GM19372 (cell line): ENCODE data around the gene TMED8.
"Not testable (repeated sequence)": the region's sequence is repeated elsewhere in the genome, so short reads cannot be mapped to it uniquely, and the experiment has no call there.

Experiments
- ATAC-seq: cut with Tn5 transposase; IDR thresholded peaks from one replicate; pipeline ENCODE4 v1.9.1; 2021; ENCODE audit warnings: mild to moderate bottlenecking, low read depth, moderate library complexity; ENCODE audit not compliant: unreplicated experiment

Gene TMED8

GRCh38 chr14:77324289-77324688 lies 52.6 kb downstream of the TMED8 start:
- no peak for ATAC-seq

- no peak for ATAC-seq
These were observed 53.3 kb downstream of the TMED8 start for GRCh38 chr14:77323571-77323970.

GRCh38 chr14:77322951-77323350 lies 53.9 kb downstream of the TMED8 start:
- ATAC-seq, result no peak

GRCh38 chr14:77322250-77322902 lies 54.5 kb downstream of the TMED8 start:
- ATAC-seq, result no peak

GRCh38 chr14:77320238-77320935 lies 56.5 kb downstream of the TMED8 start, which contains the start of gene POMT2:
Gene POMT2 (minus strand): TSS chr14:77320883. CDS start chr14:77320681, 202 bp downstream.
- ATAC-seq, result peak; percentile 57

- ATAC-seq, result no peak
These were observed 57.5 kb downstream of the TMED8 start for GRCh38 chr14:77319422-77319821.

GRCh38 chr14:77318756-77319155 lies 58.1 kb downstream of the TMED8 start:
- not testable (repeated sequence) for ATAC-seq

GRCh38 chr14:77318006-77318553 lies 58.8 kb downstream of the TMED8 start:
- ATAC-seq, result no peak

GRCh38 chr14:77316872-77317301 lies 60.0 kb downstream of the TMED8 start:
- no peak for ATAC-seq

GRCh38 chr14:77316195-77316505 lies 60.7 kb downstream of the TMED8 start:
- no peak for ATAC-seq

- no peak for ATAC-seq
These were observed 62.1 kb downstream of the TMED8 start for GRCh38 chr14:77314539-77315457.

- no peak for ATAC-seq
These were observed 62.9 kb downstream of the TMED8 start for GRCh38 chr14:77314043-77314442.

GRCh38 chr14:77313371-77313770 lies 63.5 kb downstream of the TMED8 start:
- ATAC-seq, result no peak

- no peak for ATAC-seq
These were observed 65.7 kb downstream of the TMED8 start for GRCh38 chr14:77311217-77311616.

GRCh38 chr14:77310026-77310425 lies 66.9 kb downstream of the TMED8 start:
- no peak for ATAC-seq

- no peak for ATAC-seq
These were observed 67.8 kb downstream of the TMED8 start for GRCh38 chr14:77309131-77309530.

- ATAC-seq, result no peak
These were observed 69.9 kb downstream of the TMED8 start for GRCh38 chr14:77306851-77307496.

- ATAC-seq, result no peak
These were observed 70.5 kb downstream of the TMED8 start for GRCh38 chr14:77306416-77306815.

GRCh38 chr14:77305696-77306095 lies 71.2 kb downstream of the TMED8 start:
- ATAC-seq, result no peak

GRCh38 chr14:77303417-77304156 lies 73.3 kb downstream of the TMED8 start:
- no peak for ATAC-seq
